Measurements from ENCODE around the gene PACSIN3. TPM values are rescaled to one million over a fixed set of nuclear protein-coding genes. Genes with fewer than 3 reads are reported as not detected.
A peak's percentile ranks its signal among the peaks of the same experiment; 100 is the strongest.

PACSIN3 gene
- total and polyA plus RNA-seq, 2 of the 13 experiments (the other 11 are each of a cell fraction or from before 2014, with no cell fraction given): 47.9 to 93.3 TPM

DNA sequence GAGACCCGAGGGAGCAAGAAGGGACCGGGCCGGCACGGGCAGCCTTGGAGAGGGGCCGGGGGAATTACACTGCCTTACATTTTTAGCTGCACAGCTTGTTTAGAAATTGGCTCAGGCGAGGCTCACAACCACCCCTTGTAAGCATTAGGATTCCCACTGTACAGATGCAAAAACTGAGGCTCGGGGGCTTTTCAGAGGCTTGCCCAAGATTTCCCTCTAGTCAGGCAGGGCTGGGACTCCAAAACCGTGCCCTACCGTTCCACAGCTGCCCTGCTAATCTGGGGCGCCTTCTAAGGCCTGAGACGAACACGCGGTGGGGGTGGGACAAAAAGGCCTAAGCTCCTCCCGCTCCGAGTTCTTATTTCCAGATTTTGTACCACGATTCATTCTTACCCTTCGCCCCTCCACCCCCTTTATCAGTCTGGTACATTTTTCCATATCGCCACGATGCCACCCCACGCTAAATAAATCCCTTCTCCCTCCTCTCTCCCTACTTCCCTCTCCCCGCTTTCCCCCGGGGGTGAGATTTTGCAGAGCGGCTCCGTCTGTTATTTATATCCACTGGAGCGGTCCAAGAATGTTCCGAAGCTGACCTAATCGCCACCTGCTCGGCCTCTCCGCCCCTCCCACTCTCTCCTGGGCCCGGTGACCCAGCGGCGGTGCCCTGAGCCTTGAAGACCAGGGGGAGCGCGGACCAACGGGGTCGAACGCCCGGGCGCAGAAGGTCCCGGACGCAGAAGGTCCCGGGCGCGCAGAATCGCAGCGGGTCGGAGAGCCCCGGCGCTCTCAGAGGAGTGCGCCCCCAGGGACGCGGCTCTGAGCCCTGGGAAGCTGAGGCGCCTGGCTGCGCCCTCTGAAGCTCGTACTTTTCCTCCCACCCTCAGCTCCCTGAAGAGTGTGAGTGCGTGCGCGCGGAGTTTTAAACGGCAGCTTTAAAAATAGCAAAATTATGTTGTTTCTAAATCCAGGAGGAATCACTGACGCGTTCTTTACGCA lies 764 bp upstream of the PACSIN3 start (continued):
- TF ChIP-seq ZNF460 (CRISPR knock-in tag; IDR thresholded peaks at IDR 0.05; ENCODE audit: borderline replicate concordance) (no peak), CSRNP1 (CRISPR knock-in tag; IDR thresholded peaks at IDR 0.05) (no peak), PCBP2 (optimal IDR thresholded peaks at IDR 0.05; ENCODE audit: low read depth, low read length, poor library complexity, severe bottlenecking) (no peak), JARID2 (CRISPR knock-in tag; IDR thresholded peaks at IDR 0.05; ENCODE audit: insufficient replicate concordance) (no peak), HOXA7 (CRISPR knock-in tag; IDR thresholded peaks at IDR 0.05) (no peak), GABPA (IDR thresholded peaks at IDR 0.05; ENCODE audit: low read depth, low read length) (no peak), GABPA (CRISPR knock-in tag; IDR thresholded peaks at IDR 0.05; ENCODE audit: low read depth) (no peak), ZNF224 (CRISPR knock-in tag; IDR thresholded peaks at IDR 0.05) (no peak), RARA (CRISPR knock-in tag; IDR thresholded peaks at IDR 0.05) (no peak), RFX3 (CRISPR knock-in tag; IDR thresholded peaks at IDR 0.05) (no peak), MXI1 (IDR thresholded peaks at IDR 0.05; ENCODE audit: borderline replicate concordance, low read depth, low read length) (no peak; the same call in 2 of the 3 replicates), RFXAP (CRISPR knock-in tag; IDR thresholded peaks at IDR 0.05; ENCODE audit: borderline replicate concordance) (no peak), STAT5B (CRISPR knock-in tag; IDR thresholded peaks at IDR 0.05) (no peak), NFKB2 (CRISPR knock-in tag; IDR thresholded peaks at IDR 0.05; ENCODE audit: borderline replicate concordance) (0 out of 2 replicates have a peak, but pooled peaks have one; percentile 17), TFDP1 (CRISPR knock-in tag; IDR thresholded peaks at IDR 0.05; ENCODE audit: borderline replicate concordance) (no peak), AHR (CRISPR knock-in tag; IDR thresholded peaks at IDR 0.05) (no peak), ZNF710 (CRISPR knock-in tag; IDR thresholded peaks at IDR 0.05; ENCODE audit: borderline replicate concordance) (no peak), ZNF670 (CRISPR knock-in tag; IDR thresholded peaks at IDR 0.05; ENCODE audit: borderline replicate concordance) (no peak), MLX (CRISPR knock-in tag; IDR thresholded peaks at IDR 0.05) (no peak), ZNF432 (CRISPR knock-in tag; IDR thresholded peaks at IDR 0.05; ENCODE audit: borderline replicate concordance) (no peak), FOXK2 (IDR thresholded peaks at IDR 0.05) (no peak)
- TF ChIP-seq, protein P1, sequence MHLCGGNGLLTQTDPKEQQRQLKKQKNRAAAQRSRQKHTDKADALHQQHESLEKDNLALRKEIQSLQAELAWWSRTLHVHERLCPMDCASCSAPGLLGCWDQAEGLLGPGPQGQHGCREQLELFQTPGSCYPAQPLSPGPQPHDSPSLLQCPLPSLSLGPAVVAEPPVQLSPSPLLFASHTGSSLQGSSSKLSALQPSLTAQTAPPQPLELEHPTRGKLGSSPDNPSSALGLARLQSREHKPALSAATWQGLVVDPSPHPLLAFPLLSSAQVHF (CRISPR knock-in tag; IDR thresholded peaks at IDR 0.05): no peak
- TF ChIP-seq, protein P2, sequence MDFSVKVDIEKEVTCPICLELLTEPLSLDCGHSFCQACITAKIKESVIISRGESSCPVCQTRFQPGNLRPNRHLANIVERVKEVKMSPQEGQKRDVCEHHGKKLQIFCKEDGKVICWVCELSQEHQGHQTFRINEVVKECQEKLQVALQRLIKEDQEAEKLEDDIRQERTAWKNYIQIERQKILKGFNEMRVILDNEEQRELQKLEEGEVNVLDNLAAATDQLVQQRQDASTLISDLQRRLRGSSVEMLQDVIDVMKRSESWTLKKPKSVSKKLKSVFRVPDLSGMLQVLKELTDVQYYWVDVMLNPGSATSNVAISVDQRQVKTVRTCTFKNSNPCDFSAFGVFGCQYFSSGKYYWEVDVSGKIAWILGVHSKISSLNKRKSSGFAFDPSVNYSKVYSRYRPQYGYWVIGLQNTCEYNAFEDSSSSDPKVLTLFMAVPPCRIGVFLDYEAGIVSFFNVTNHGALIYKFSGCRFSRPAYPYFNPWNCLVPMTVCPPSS (IDR thresholded peaks at IDR 0.05): no peak
